ENCODE measurements around the gene RBM19. TPM values are rescaled to one million over a fixed set of nuclear protein-coding genes. Genes with fewer than 3 reads are reported as not detected.
A peak's percentile ranks its signal among the peaks of the same experiment; 100 is the strongest.

RBM19 gene
- total RNA-seq, 1 experiment from 2014 or later: 23.8 TPM

GRCh38 chr12:113990250-113991223 lies 24.4 kb upstream of the RBM19 start:
- in situ Hi-C loops (cut with HindIII; ENCODE audit: low pct_unique_long_range_greater_than_20kb, low sequenced_read_pairs): no loop called here

GRCh38 chr12:113988976-113989375 lies 22.9 kb upstream of the RBM19 start:
- no peak for DNase-seq (ENCODE audit: low read depth)
- in situ Hi-C loops (cut with HindIII; ENCODE audit: low pct_unique_long_range_greater_than_20kb, low sequenced_read_pairs): no loop called here

More at GRCh38 chr12:113990250-113991223, 24.4 kb upstream of the RBM19 start:
- no peak for DNase-seq (ENCODE audit: low read depth)

GRCh38 chr12:113988064-113988451 lies 21.9 kb upstream of the RBM19 start:
- in situ Hi-C loops (cut with HindIII; ENCODE audit: low pct_unique_long_range_greater_than_20kb, low sequenced_read_pairs): no loop called here
- no peak for DNase-seq (ENCODE audit: low read depth)

- in situ Hi-C loops (cut with HindIII; ENCODE audit: low pct_unique_long_range_greater_than_20kb, low sequenced_read_pairs): no loop called here
Observed at GRCh38 chr12:113987261-113988063, 21.3 kb upstream of the RBM19 start.

GRCh38 chr12:113984464-113984863 lies 18.3 kb upstream of the RBM19 start:
- DNase-seq (ENCODE audit: low read depth): no peak
- in situ Hi-C loops (cut with HindIII; ENCODE audit: low pct_unique_long_range_greater_than_20kb, low sequenced_read_pairs): no loop called here

More at GRCh38 chr12:113987261-113988063, 21.3 kb upstream of the RBM19 start:
- DNase-seq (ENCODE audit: low read depth): no peak

GRCh38 chr12:113983777-113984448 lies 17.8 kb upstream of the RBM19 start:
- in situ Hi-C loops (cut with HindIII; ENCODE audit: low pct_unique_long_range_greater_than_20kb, low sequenced_read_pairs): no loop called here
- no peak for DNase-seq (ENCODE audit: low read depth)

- in situ Hi-C loops (cut with HindIII; ENCODE audit: low pct_unique_long_range_greater_than_20kb, low sequenced_read_pairs): no loop called here
- DNase-seq (ENCODE audit: low read depth): no peak
Observed at GRCh38 chr12:113983265-113983664, 17.1 kb upstream of the RBM19 start.

GRCh38 chr12:113981876-113982275 lies 15.8 kb upstream of the RBM19 start:
- in situ Hi-C loops (cut with HindIII; ENCODE audit: low pct_unique_long_range_greater_than_20kb, low sequenced_read_pairs): no loop called here
- DNase-seq (ENCODE audit: low read depth): no peak

- in situ Hi-C loops (cut with HindIII; ENCODE audit: low pct_unique_long_range_greater_than_20kb, low sequenced_read_pairs): no loop called here
- peak; percentile 5 for DNase-seq (ENCODE audit: low read depth)
Observed at GRCh38 chr12:113980537-113981337, 14.6 kb upstream of the RBM19 start.

- no peak for DNase-seq (ENCODE audit: low read depth)
- in situ Hi-C loops (cut with HindIII; ENCODE audit: low pct_unique_long_range_greater_than_20kb, low sequenced_read_pairs): no loop called here
Observed at GRCh38 chr12:113980054-113980453, 13.9 kb upstream of the RBM19 start.

- no peak for DNase-seq (ENCODE audit: low read depth)
- in situ Hi-C loops (cut with HindIII; ENCODE audit: low pct_unique_long_range_greater_than_20kb, low sequenced_read_pairs): no loop called here
Observed at GRCh38 chr12:113978080-113978479, 12.0 kb upstream of the RBM19 start.

GRCh38 chr12:113974006-113974405 lies 7.9 kb upstream of the RBM19 start:
- no peak for DNase-seq (ENCODE audit: low read depth)
- in situ Hi-C loops (cut with HindIII; ENCODE audit: low pct_unique_long_range_greater_than_20kb, low sequenced_read_pairs): no loop called here

- in situ Hi-C loops (cut with HindIII; ENCODE audit: low pct_unique_long_range_greater_than_20kb, low sequenced_read_pairs): no loop called here
- DNase-seq (ENCODE audit: low read depth): no peak
Observed at GRCh38 chr12:113973109-113973904, 7.2 kb upstream of the RBM19 start.

- DNase-seq (ENCODE audit: low read depth): no peak
- in situ Hi-C loops (cut with HindIII; ENCODE audit: low pct_unique_long_range_greater_than_20kb, low sequenced_read_pairs): no loop called here
Observed at GRCh38 chr12:113971392-113971791, 5.3 kb upstream of the RBM19 start.

GRCh38 chr12:113970211-113970610 lies 4.1 kb upstream of the RBM19 start:
- no peak for DNase-seq (ENCODE audit: low read depth)
- in situ Hi-C loops (cut with HindIII; ENCODE audit: low pct_unique_long_range_greater_than_20kb, low sequenced_read_pairs): no loop called here

- in situ Hi-C loops (cut with HindIII; ENCODE audit: low pct_unique_long_range_greater_than_20kb, low sequenced_read_pairs): no loop called here
- DNase-seq (ENCODE audit: low read depth): no peak
Observed at GRCh38 chr12:113967368-113967767, 1.2 kb upstream of the RBM19 start.

- DNase-seq (ENCODE audit: low read depth): no peak
- in situ Hi-C loops (cut with HindIII; ENCODE audit: low pct_unique_long_range_greater_than_20kb, low sequenced_read_pairs): no loop called here
Observed at GRCh38 chr12:113962733-113963132, 3.4 kb downstream of the RBM19 start.

Measured in Caki2 (cell line).